HL-60 (cell line): ENCODE measurements around the gene PPP1R9A.

Experiments
- CTCF ChIP-seq: IDR thresholded peaks from one replicate; pipeline ENCODE4 v1.5.1; 2011; ENCODE audit warnings: low read length, control low read depth, inconsistent platforms; ENCODE audit not compliant: insufficient read depth
- GABPA ChIP-seq: IDR thresholded peaks from 2 replicates; pipeline ENCODE4 v1.6.1; 2012; ENCODE audit warnings: low read depth
- POLR2AphosphoS5 ChIP-seq: IDR thresholded peaks from 2 replicates; pipeline ENCODE4 v1.6.1; 2012; ENCODE audit warnings: low read depth
- REST ChIP-seq: IDR thresholded peaks from 2 replicates; pipeline ENCODE4 v1.6.1; 2012; ENCODE audit warnings: low read depth; ENCODE audit not compliant: insufficient replicate concordance

GRCh38 chr7:94970085-94970576 is 62.7 kb downstream of the PPP1R9A start:
- no peak for TF ChIP-seq CTCF
- no peak for TF ChIP-seq REST
- no peak for TF ChIP-seq GABPA
- no peak for TF ChIP-seq POLR2AphosphoS5
